HL-60 (cell line): ENCODE measurements around the gene KIF2A.

Source experiments
- DNase-seq, 2 experiments: peaks; one replicate each; pipeline ENCODE4 v3.0.0-alpha.2; 2010 to 2020; ENCODE audit warnings: low read depth in 1 of 2, low spot score in 1 of 2
- H3K27ac ChIP-seq: fragments of 250-450 bp; sonication (Bioruptor Pico); replicated peaks from 2 replicates; pipeline ENCODE4 v1.5.1; 2020; ENCODE audit warnings: mild to moderate bottlenecking, moderate library complexity
- H3K27me3 ChIP-seq: fragments of 250-450 bp; sonication (Bioruptor Pico); 2 replicates; pipeline ENCODE4 v1.5.1; 2021; ENCODE audit warnings: mild to moderate bottlenecking, moderate library complexity; ENCODE audit not compliant: insufficient read depth, poor library complexity, severe bottlenecking
- H3K4me3 ChIP-seq: replicated peaks from 2 replicates; pipeline ENCODE4 v1.5.1; 2011; ENCODE audit warnings: mild to moderate bottlenecking, control low read depth, low read length; ENCODE audit not compliant: insufficient read depth
- CTCF ChIP-seq: IDR thresholded peaks from one replicate; pipeline ENCODE4 v1.5.1; 2011; ENCODE audit warnings: low read length, control low read depth, inconsistent platforms; ENCODE audit not compliant: insufficient read depth
- GABPA ChIP-seq: IDR thresholded peaks from 2 replicates; pipeline ENCODE4 v1.6.1; 2012; ENCODE audit warnings: low read depth
- POLR2AphosphoS5 ChIP-seq: IDR thresholded peaks from 2 replicates; pipeline ENCODE4 v1.6.1; 2012; ENCODE audit warnings: low read depth
- REST ChIP-seq: IDR thresholded peaks from 2 replicates; pipeline ENCODE4 v1.6.1; 2012; ENCODE audit warnings: low read depth; ENCODE audit not compliant: insufficient replicate concordance
- SPI1 ChIP-seq: IDR thresholded peaks from 2 replicates; pipeline ENCODE4 v1.6.1; 2012; ENCODE audit warnings: low read depth, mild to moderate bottlenecking, borderline replicate concordance

Gene KIF2A

DNA sequence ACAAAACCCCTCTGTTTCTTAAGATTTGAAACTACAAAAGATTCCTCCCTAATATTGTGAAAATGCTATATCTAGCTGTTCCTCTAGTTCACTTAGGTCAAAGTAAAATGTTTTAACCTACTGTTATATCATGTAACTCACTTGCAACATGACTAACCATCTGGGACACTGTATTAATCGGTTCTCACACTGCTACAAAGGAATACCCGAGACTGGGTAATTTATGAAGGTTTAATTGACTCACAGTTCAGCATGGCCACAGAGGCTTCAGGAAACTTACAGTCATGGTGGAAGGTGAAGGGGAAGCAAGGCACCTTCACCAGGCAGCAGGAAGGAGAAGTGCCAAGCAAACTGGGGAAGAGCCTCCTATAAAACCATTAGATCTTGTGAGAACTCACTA lies 63.0 kb downstream of the KIF2A start:
- TF ChIP-seq GABPA (no peak), POLR2AphosphoS5 (no peak), REST (no peak), CTCF (no peak), SPI1 (no peak)
- Histone ChIP-seq H3K4me3 (no peak overlapping the region), H3K27me3 (no peaks in the 10 kb centered on the region), H3K27ac (no peak overlapping the region)
- peak in 1 of 2 experiments; percentile 2 for DNase-seq

DNA sequence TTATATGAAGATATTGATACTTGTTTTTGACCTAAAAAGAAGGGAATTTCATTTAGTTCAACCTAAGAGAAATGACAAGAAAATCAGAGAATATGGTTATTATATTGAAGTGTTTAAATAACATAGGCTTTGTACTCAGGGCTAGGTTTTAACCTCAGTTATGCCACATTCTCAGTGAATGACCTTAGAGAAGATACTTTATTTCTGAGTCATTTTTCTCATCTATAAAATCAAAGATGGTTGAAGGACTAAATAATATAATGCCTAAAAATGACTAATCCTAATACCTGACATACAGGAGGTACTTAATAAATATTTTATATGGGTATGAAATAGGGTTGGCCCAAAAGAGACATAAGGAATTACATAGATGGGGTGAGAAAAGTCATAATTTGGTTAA lies 65.4 kb downstream of the KIF2A start:
- Histone ChIP-seq H3K27me3 (no peaks in the 10 kb centered on the region), H3K27ac (no peak overlapping the region), H3K4me3 (no peak overlapping the region)
- DNase-seq, result no peak
- TF ChIP-seq GABPA (no peak), CTCF (no peak), SPI1 (no peak), REST (no peak), POLR2AphosphoS5 (no peak)

DNA sequence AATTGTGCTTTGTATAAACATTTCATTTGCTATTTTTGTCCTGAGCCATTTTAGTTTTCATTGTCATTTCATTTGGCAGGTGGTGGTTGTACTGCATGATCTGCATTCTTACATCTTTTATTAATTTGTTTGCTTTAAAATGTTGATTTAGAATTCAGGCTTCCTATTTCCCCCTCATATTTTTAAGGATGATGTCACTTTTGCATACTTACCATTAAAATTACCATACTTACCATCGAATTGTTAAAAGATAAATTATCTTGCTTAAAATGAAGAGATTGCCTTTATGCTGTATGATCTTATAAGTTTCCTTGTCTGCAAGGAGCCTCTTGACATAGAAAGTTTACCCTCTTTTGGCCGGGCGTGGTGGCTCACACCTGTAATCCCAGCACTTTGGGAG lies 66.6 kb downstream of the KIF2A start:
- DNase-seq, result no peak
- TF ChIP-seq REST (no peak), POLR2AphosphoS5 (no peak), GABPA (no peak), SPI1 (no peak), CTCF (no peak)
- H3K27ac ChIP-seq, result no peak overlapping the region
- H3K27me3 ChIP-seq, result no peaks in the 10 kb centered on the region
- no peak overlapping the region for H3K4me3 ChIP-seq
